NT2/D1 (cell line): ENCODE measurements around the gene HIBADH.

Experiments used
- DNase-seq: peaks from one replicate; pipeline ENCODE4 v3.0.0-alpha.2; 2011; ENCODE audit warnings: low read depth, low spot score
- H3K27me3 ChIP-seq: 2 replicates; pipeline ENCODE4 v1.6.0; 2011; ENCODE audit warnings: mild to moderate bottlenecking; ENCODE audit not compliant: insufficient read length, insufficient read depth
- H3K36me3 ChIP-seq: 2 replicates; pipeline ENCODE4 v1.6.1; 2011; ENCODE audit warnings: mild to moderate bottlenecking, low read length, mixed read lengths; ENCODE audit not compliant: insufficient read depth, insufficient read length
- H3K4me1 ChIP-seq: 2 replicates; pipeline ENCODE4 v1.5.1; 2011; ENCODE audit not compliant: insufficient read depth, insufficient read length
- H3K4me3 ChIP-seq: 2 replicates; pipeline ENCODE4 v1.5.1; 2011; ENCODE audit warnings: low read depth; ENCODE audit not compliant: insufficient read length
- H3K9ac ChIP-seq: 2 replicates; pipeline ENCODE4 v1.6.0; 2011; ENCODE audit warnings: low read depth; ENCODE audit not compliant: insufficient read length
- H3K9me3 ChIP-seq: 2 replicates; pipeline ENCODE4 v1.5.1; 2011; ENCODE audit warnings: mild to moderate bottlenecking, low read length; ENCODE audit not compliant: insufficient read depth
- SUZ12 ChIP-seq: IDR thresholded peaks from 2 replicates; pipeline ENCODE4 v1.6.1; 2011; ENCODE audit not compliant: insufficient read length, insufficient read depth; ENCODE audit errors: extremely low read depth
- YY1 ChIP-seq: IDR thresholded peaks from 2 replicates; pipeline ENCODE4 v1.6.1; 2011; ENCODE audit not compliant: insufficient read length, insufficient read depth
- ZNF274 ChIP-seq: IDR thresholded peaks from 2 replicates; pipeline ENCODE4 v1.6.1; 2011; ENCODE audit warnings: mild to moderate bottlenecking, low read depth, low read length

Gene HIBADH

GRCh38 chr7:27546610-27547009 is 116.1 kb downstream of the HIBADH start:
- Histone ChIP-seq H3K9me3 (peaks cover 7% of the 10 kb centered on the region), H3K4me1 (no peaks in the 10 kb centered on the region), H3K9ac (no peak overlapping the region), H3K36me3 (peaks cover 5% of the 10 kb centered on the region), H3K4me3 (no peak overlapping the region), H3K27me3 (no peaks in the 10 kb centered on the region)
- no peak for TF ChIP-seq ZNF274
- TF ChIP-seq YY1, result no peak
- no peak for TF ChIP-seq SUZ12
- no peak for DNase-seq

- Histone ChIP-seq H3K9me3 (0 out of 2 replicates have a peak, but pooled peaks cover 1% of the 10 kb centered on the region), H3K9ac (no peak overlapping the region), H3K27me3 (no peaks in the 10 kb centered on the region), H3K4me1 (no peaks in the 10 kb centered on the region), H3K36me3 (peaks cover 12% of the 10 kb centered on the region), H3K4me3 (no peak overlapping the region)
- TF ChIP-seq SUZ12 (no peak), YY1 (no peak), ZNF274 (no peak)
- no peak for DNase-seq
These were observed 126.9 kb downstream of the HIBADH start for GRCh38 chr7:27535795-27536194.

GRCh38 chr7:27533652-27534081 is 129.0 kb downstream of the HIBADH start:
- Histone ChIP-seq H3K4me1 (no peaks in the 10 kb centered on the region), H3K9ac (no peak overlapping the region), H3K36me3 (peaks cover 6% of the 10 kb centered on the region), H3K27me3 (no peaks in the 10 kb centered on the region), H3K9me3 (peaks cover 9% of the 10 kb centered on the region; the same call in 1 of the 2 replicates), H3K4me3 (no peak overlapping the region)
- no peak for DNase-seq
- TF ChIP-seq SUZ12 (no peak), YY1 (no peak), ZNF274 (no peak)

GRCh38 chr7:27532314-27532713 is 130.4 kb downstream of the HIBADH start:
- no peaks in the 10 kb centered on the region for H3K4me1 ChIP-seq
- TF ChIP-seq SUZ12 (no peak), ZNF274 (no peak), YY1 (no peak)

GRCh38 chr7:27527348-27527714 is 135.4 kb downstream of the HIBADH start:
- no peaks in the 10 kb centered on the region for H3K4me1 ChIP-seq
- TF ChIP-seq SUZ12 (no peak), YY1 (no peak), ZNF274 (no peak)

More at GRCh38 chr7:27532314-27532713, 130.4 kb downstream of the HIBADH start:
- Histone ChIP-seq H3K4me3 (no peak overlapping the region), H3K9me3 (peaks cover 12% of the 10 kb centered on the region; the same call in 1 of the 2 replicates), H3K36me3 (peaks cover 6% of the 10 kb centered on the region), H3K9ac (no peak overlapping the region), H3K27me3 (no peaks in the 10 kb centered on the region)
- no peak for DNase-seq

GRCh38 chr7:27526611-27527347 is 135.9 kb downstream of the HIBADH start:
- TF ChIP-seq SUZ12, result no peak
- TF ChIP-seq ZNF274, result no peak
- TF ChIP-seq YY1, result no peak
- peaks cover 3% of the 10 kb centered on the region for H3K27me3 ChIP-seq
- no peaks in the 10 kb centered on the region for H3K4me1 ChIP-seq
- H3K4me3 ChIP-seq, result no peak overlapping the region
- H3K9ac ChIP-seq, result no peak overlapping the region
- DNase-seq, result no peak
- H3K36me3 ChIP-seq, result peaks cover 14% of the 10 kb centered on the region
- peaks cover 22% of the 10 kb centered on the region; the same call in 1 of the 2 replicates for H3K9me3 ChIP-seq

More at GRCh38 chr7:27527348-27527714, 135.4 kb downstream of the HIBADH start:
- no peak for DNase-seq
- no peak overlapping the region for H3K9ac ChIP-seq
- peaks cover 14% of the 10 kb centered on the region for H3K36me3 ChIP-seq
- H3K9me3 ChIP-seq, result peaks cover 22% of the 10 kb centered on the region; the same call in 1 of the 2 replicates
- H3K4me3 ChIP-seq, result no peak overlapping the region
- H3K27me3 ChIP-seq, result no peaks in the 10 kb centered on the region

- Histone ChIP-seq H3K27me3 (peaks cover 6% of the 10 kb centered on the region), H3K4me1 (no peaks in the 10 kb centered on the region), H3K36me3 (peaks cover 14% of the 10 kb centered on the region), H3K9ac (no peak overlapping the region), H3K9me3 (peaks cover 22% of the 10 kb centered on the region; the same call in 1 of the 2 replicates), H3K4me3 (no peak overlapping the region)
- no peak for TF ChIP-seq YY1
- TF ChIP-seq ZNF274, result no peak
- no peak for TF ChIP-seq SUZ12
- no peak for DNase-seq
These were observed 136.6 kb downstream of the HIBADH start for GRCh38 chr7:27526131-27526530.
